Stimulated activated naive CD8-positive, alpha-beta T cell treated with anti-CD3 and anti-CD28 coated beads, Interleukin-15, Interleukin-2, amounts not matched to agents 100 U/mL and 50 U/mL, for 24 hours (primary cell): ENCODE measurements around the gene ZNF106.

Experiments used
- ATAC-seq: fragments of 150-1000 bp; cut with Tn5 transposase; one replicate; pipeline ENCODE4 v1.10.0; 2021
- DNase-seq: peaks from one replicate; pipeline ENCODE4 v3.0.0; 2021

ZNF106 gene

DNA sequence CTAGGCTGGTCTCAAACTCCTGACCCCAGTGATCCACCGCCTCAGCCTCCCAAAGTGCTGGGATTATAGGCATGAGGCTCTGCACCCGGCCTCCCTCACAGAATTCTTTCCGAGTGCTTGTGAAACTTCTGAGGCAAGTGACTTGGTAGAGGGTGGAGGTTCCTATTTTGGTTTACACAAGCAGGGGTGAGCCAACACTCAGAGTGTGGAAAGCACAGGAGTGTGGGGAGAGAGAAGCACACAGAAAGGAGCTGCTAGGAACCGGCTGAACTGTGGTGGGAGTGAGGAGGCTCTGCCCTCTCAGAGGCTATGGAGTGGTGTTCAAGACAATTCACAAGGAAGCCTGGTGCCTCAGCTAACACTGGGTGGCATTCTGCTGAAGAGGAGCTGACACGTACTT, 123.9 kb downstream of the ZNF106 start:
- DNase-seq (no peak), ATAC-seq (no peak)

DNA sequence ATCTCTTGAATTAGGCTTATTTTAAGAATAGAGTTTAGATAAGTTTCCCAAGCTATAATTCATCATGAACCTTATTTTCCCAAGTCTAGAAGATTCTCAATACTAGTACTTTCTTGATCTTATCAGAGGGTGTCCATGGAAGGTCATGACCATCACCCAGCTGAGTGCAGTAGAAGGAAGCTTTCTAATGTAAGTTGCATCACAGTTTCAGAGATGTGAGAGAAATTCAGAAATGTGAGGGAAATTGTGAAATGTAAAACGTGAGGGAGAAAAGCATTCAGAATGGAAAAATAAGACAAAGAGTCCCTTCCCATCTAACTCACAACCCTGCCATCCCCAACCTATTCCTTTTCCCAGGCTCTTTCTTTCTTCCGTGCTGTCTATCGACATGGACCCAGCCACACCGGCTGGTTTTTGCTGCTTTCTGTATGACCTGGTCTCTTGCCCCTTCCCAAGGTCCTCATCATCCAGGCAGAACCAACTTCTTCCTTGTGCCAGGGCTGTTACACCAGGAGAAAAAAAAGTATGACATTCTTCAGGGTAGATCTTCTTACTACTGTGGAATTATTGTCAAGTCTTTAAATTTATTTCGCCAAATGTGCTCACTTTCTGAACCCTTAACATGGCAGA, 124.9 kb downstream of the ZNF106 start:
- no peak for DNase-seq
- no peak for ATAC-seq

DNA sequence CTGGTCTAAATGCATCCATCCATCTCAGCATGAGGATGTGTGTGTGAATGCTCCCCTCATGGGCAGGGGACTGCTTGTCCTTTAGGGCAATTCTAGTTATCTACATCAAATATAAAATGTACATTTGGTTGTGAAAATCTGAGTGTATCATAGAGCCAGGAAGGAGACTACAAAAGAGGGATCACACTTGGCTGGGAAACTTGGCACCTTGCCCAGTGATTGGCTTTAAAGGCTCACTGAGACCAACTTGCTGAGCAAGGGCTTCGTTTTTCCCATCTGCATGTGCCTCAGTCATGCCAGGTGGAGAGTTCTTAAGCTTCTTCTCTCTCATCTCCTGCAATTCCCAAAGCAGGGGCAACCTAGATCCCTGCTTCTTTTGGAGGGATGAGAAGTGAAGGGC, 126.4 kb downstream of the ZNF106 start:
- DNase-seq (no peak), ATAC-seq (no peak)

DNA sequence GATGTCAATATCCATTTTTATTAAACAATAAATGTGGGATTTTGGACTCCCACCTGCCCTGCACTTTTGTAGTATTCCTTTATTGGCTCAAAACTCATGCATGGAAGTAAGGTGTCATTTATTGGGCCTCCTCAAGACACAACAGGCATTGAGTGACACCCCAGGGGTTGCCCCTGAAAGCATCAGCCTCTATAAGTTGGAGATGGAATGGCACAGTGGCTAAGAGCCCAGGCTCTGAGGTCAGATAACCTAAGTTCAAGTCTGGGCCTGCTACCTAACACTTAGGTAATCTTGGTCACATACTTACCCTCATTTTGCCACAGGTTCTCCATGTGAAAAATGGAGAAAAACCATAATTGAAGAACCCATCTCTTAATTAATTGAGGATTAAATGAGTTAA, 127.0 kb downstream of the ZNF106 start:
- DNase-seq = no peak
- no peak for ATAC-seq

DNA sequence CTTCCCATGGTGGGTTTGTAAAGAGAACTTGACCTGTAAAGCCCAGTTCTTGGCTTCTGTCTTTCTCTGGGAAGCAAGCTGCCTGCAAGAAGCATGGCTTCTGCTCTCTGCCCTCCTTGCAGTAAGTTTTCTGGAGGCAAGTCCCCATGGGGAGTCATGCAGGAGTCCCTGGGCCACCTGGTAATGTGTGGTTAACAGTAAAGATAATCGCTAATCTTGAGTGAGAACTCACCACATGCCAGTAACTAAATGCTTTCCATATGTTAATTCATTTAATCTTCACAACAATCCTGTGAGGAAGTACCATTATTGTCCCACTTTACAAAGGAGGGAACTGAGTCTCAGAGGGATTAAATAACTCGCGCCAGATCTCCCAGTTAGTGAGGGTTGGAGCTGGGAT, 127.5 kb downstream of the ZNF106 start:
- ATAC-seq = no peak
- DNase-seq = no peak
